Measurements from ENCODE around the gene CATSPERD. TPM values are rescaled to one million over a fixed set of nuclear protein-coding genes. Genes with fewer than 3 reads are reported as not detected.

Gene CATSPERD
- total and polyA plus RNA-seq, 9 of the 15 experiments (the other 6 are each of a cell fraction or from before 2014, with no cell fraction given), result not detected

- TF ChIP-seq NKRF (IDR thresholded peaks at IDR 0.05; ENCODE audit: borderline replicate concordance) (no peak; the same call in 1 of the 2 replicates), SRSF9 (IDR thresholded peaks at IDR 0.05; ENCODE audit: borderline replicate concordance, low read depth, low read length) (no peak), SMARCA4 (IDR thresholded peaks at IDR 0.05) (no peak), WHSC1 (IDR thresholded peaks at IDR 0.05; ENCODE audit: low read length) (no peak), NELFE (IDR thresholded peaks at IDR 0.05; ENCODE audit: insufficient read depth, insufficient read length) (no peak), TARDBP (IDR thresholded peaks at IDR 0.05) (no peak), ZFP1 (CRISPR knock-in tag; IDR thresholded peaks at IDR 0.05) (no peak), AFF4 (CRISPR knock-in tag; IDR thresholded peaks at IDR 0.05) (no peak), SREBF2 (CRISPR knock-in tag; IDR thresholded peaks at IDR 0.05) (no peak), ARNT (IDR thresholded peaks at IDR 0.05) (peak in 1 of 2 experiments; percentile 85; a peak in 2 of 4 replicates), KAT2B (IDR thresholded peaks at IDR 0.05; ENCODE audit: low read depth, low read length) (no peak), ZNF311 (CRISPR knock-in tag; IDR thresholded peaks at IDR 0.05) (no peak), ZNF408 (CRISPR knock-in tag; IDR thresholded peaks at IDR 0.05; ENCODE audit: low read depth) (no peak), SMARCB1 (IDR thresholded peaks at IDR 0.05; ENCODE audit: insufficient read length, low read depth) (no peak), KDM1A (IDR thresholded peaks at IDR 0.05) (no peak), CEBPG (CRISPR knock-in tag; IDR thresholded peaks at IDR 0.05) (no peak), CEBPG (tag; conservative IDR thresholded peaks at IDR 0.05 in 1 of 2, IDR thresholded peaks at IDR 0.05 in 1 of 2) (no peak), TOE1 (IDR thresholded peaks at IDR 0.05; ENCODE audit: borderline replicate concordance) (peak; percentile 98), TOE1 (CRISPR knock-in tag; IDR thresholded peaks at IDR 0.05; ENCODE audit: borderline replicate concordance, low read depth) (no peak), SETDB1 (IDR thresholded peaks at IDR 0.05; ENCODE audit: low read length) (no peak), SOX6 (IDR thresholded peaks at IDR 0.05) (no peak), NBN (IDR thresholded peaks at IDR 0.05; ENCODE audit: low read depth) (no peak), MTA1 (IDR thresholded peaks at IDR 0.05; ENCODE audit: borderline replicate concordance) (peak; percentile 96), ZBTB17 (CRISPR knock-in tag; IDR thresholded peaks at IDR 0.05) (peak; percentile 91), ZNF780A (CRISPR knock-in tag; IDR thresholded peaks at IDR 0.05) (no peak)
These were observed 39.7 kb upstream of the CATSPERD start, which contains the start of the genes HSD11B1L and MICOS13 (continued) for GRCh38 chr19:5680437-5681368.

Data from K562 (cell line).